Measurements from ENCODE around the gene UBE2K. TPM values are rescaled to one million over a fixed set of nuclear protein-coding genes. Genes with fewer than 3 reads are reported as not detected.

UBE2K gene
- total RNA-seq (2022; extraction: Qiagen RNA extraction): 60.5 to 80.5 TPM (median 77.6 TPM) in 5 replicates

GRCh38 chr4:39697740-39698423, at the start of gene UBE2K:
TSS of gene UBE2K (plus strand) at chr4:39698136. CDS start at chr4:39698328, 192 bp downstream.

Other genes starting within 250 kb of the UBE2K start
- gene RPL9, start 239.2 kb upstream of the UBE2K start, total RNA-seq (2022; extraction: Qiagen RNA extraction): 873 to 1,628 TPM (median 915 TPM) in 5 replicates
- 9.1 to 12.1 TPM (median 10.6 TPM) in 5 replicates for gene LIAS, start 239.1 kb upstream of the UBE2K start, total RNA-seq (2022; extraction: Qiagen RNA extraction)
- 171 to 295 TPM (median 189 TPM) in 5 replicates for gene UGDH, start 170.7 kb upstream of the UBE2K start, total RNA-seq (2022; extraction: Qiagen RNA extraction)
- 12.9 to 17.9 TPM (median 15.1 TPM) in 5 replicates for gene SMIM14, start 59.3 kb upstream of the UBE2K start, total RNA-seq (2022; extraction: Qiagen RNA extraction)